Brain microvascular endothelial cell (primary cell): ENCODE results near the gene ATXN3L.

Experiments used
- DNase-seq: peaks from one replicate; pipeline ENCODE4 v3.0.0-alpha.2; 2020
- H3K27ac ChIP-seq: fragments of 250-450 bp; sonication (Bioruptor Pico); 2 replicates; pipeline ENCODE4 v1.5.1; 2020; ENCODE audit warnings: mild to moderate bottlenecking, moderate library complexity
- H3K27me3 ChIP-seq: fragments of 250-450 bp; sonication (Bioruptor Pico); replicated peaks from 2 replicates; pipeline ENCODE4 v1.5.1; 2020; ENCODE audit warnings: mild to moderate bottlenecking
- H3K36me3 ChIP-seq: fragments of 250-450 bp; sonication (Bioruptor Pico); replicated peaks from 2 replicates; pipeline ENCODE4 v1.5.1; 2020; ENCODE audit warnings: mild to moderate bottlenecking
- H3K4me3 ChIP-seq: 2 replicates; pipeline ENCODE4 v1.5.1; 2011; ENCODE audit warnings: low read depth, mild to moderate bottlenecking, control low read depth, low read length, moderate library complexity
- CTCF ChIP-seq: IDR thresholded peaks from 2 replicates; pipeline ENCODE4 v1.5.1; 2011; ENCODE audit warnings: low read depth, mild to moderate bottlenecking, moderate library complexity, low read length, control low read depth, inconsistent platforms; ENCODE audit errors: missing control alignments
- in situ Hi-C: cut with HindIII; loops from 2 replicates; pipeline ENCODE4 v1.10.0; 2017; ENCODE audit warnings: low sequenced_read_pairs, low pct_ligation_motif_present

Gene ATXN3L

GRCh38 chrX:13293700-13294099 lies 26.2 kb downstream of the ATXN3L start:
- in situ Hi-C loops, result no loop called here
- no peak overlapping the region for H3K27ac ChIP-seq
- no peak for DNase-seq
- no peak for TF ChIP-seq CTCF
- H3K36me3 ChIP-seq, result no peaks in the 10 kb centered on the region
- no peaks in the 10 kb centered on the region for H3K27me3 ChIP-seq
- H3K4me3 ChIP-seq, result no peak overlapping the region

- no peaks in the 10 kb centered on the region for H3K27me3 ChIP-seq
- no peak for TF ChIP-seq CTCF
- in situ Hi-C loops, result no loop called here
- no peak overlapping the region for H3K27ac ChIP-seq
- no peak overlapping the region for H3K4me3 ChIP-seq
- no peaks in the 10 kb centered on the region for H3K36me3 ChIP-seq
- no peak for DNase-seq
Measured at GRCh38 chrX:13290891-13291614, 28.8 kb downstream of the ATXN3L start.

- Histone ChIP-seq H3K27me3 (no peaks in the 10 kb centered on the region), H3K27ac (peak overlapping the region; percentile 77), H3K4me3 (no peak overlapping the region), H3K36me3 (no peaks in the 10 kb centered on the region)
- no peak for DNase-seq
- in situ Hi-C loops, result no loop called here
- TF ChIP-seq CTCF, result no peak
Measured at GRCh38 chrX:13288671-13289070, 31.2 kb downstream of the ATXN3L start.

- Histone ChIP-seq H3K27me3 (no peaks in the 10 kb centered on the region), H3K27ac (peak overlapping the region; percentile 77), H3K36me3 (no peaks in the 10 kb centered on the region), H3K4me3 (no peak overlapping the region)
- peak; percentile 41 for DNase-seq
- in situ Hi-C loops, result no loop called here
- no peak for TF ChIP-seq CTCF
Measured at GRCh38 chrX:13287816-13288215, 32.0 kb downstream of the ATXN3L start.

- DNase-seq, result no peak
- in situ Hi-C loops, result no loop called here
- no peak overlapping the region for H3K4me3 ChIP-seq
- no peak overlapping the region for H3K27ac ChIP-seq
- no peaks in the 10 kb centered on the region for H3K36me3 ChIP-seq
- TF ChIP-seq CTCF, result no peak
- H3K27me3 ChIP-seq, result no peaks in the 10 kb centered on the region
Measured at GRCh38 chrX:13285693-13286092, 34.2 kb downstream of the ATXN3L start.

- in situ Hi-C loops, result no loop called here
- H3K27me3 ChIP-seq, result no peaks in the 10 kb centered on the region
- TF ChIP-seq CTCF, result no peak
- H3K4me3 ChIP-seq, result no peak overlapping the region
- no peak overlapping the region for H3K27ac ChIP-seq
- no peak for DNase-seq
- H3K36me3 ChIP-seq, result no peaks in the 10 kb centered on the region
Measured at GRCh38 chrX:13285229-13285628, 34.6 kb downstream of the ATXN3L start.
